NCI-H146 treated with DMSO at 0.1 percent for 48 hours (cell line): Measurements from ENCODE around the gene CELSR2.
"Not testable (repeated sequence)": the region's sequence is repeated elsewhere in the genome, so short reads cannot be mapped to it uniquely, and the experiment has no call there.

ENCODE experiments used
- DNase-seq: peaks from one replicate; lab custom pipeline; 2025; ENCODE audit not compliant: unreplicated experiment; lab: John Stamatoyannopoulos, UW

CELSR2 gene

GRCh38 chr1:109274533-109275476 is 25.5 kb downstream of the CELSR2 start:
- DNase-seq: peak; percentile 60

- no peak for DNase-seq
Observed at GRCh38 chr1:109275706-109276345, 26.5 kb downstream of the CELSR2 start.

- DNase-seq: peak; percentile 57
Observed at GRCh38 chr1:109277434-109278204, 28.3 kb downstream of the CELSR2 start.

GRCh38 chr1:109279615-109280278 is 30.4 kb downstream of the CELSR2 start:
- DNase-seq: no peak

DNA sequence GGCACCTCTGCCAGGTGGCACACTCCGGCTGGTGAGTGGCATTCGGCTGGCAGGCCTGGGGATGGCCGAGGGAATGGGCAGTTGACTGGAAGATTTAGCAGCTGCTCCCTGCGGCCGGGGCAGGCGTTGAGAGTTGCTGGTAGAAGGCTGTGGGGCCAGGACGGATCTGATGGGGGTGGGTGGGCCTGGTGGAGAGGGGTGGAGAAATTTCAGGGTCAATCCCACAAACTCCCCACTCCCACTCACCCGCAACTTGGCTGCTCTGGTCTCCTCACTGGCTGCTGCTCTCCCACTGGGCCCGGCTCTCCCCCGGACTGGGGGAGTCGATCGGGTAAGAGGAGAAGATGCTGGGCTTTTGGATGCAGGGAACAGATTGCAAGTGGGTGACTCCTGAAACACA is 31.5 kb downstream of the CELSR2 start:
- no peak for DNase-seq

DNA sequence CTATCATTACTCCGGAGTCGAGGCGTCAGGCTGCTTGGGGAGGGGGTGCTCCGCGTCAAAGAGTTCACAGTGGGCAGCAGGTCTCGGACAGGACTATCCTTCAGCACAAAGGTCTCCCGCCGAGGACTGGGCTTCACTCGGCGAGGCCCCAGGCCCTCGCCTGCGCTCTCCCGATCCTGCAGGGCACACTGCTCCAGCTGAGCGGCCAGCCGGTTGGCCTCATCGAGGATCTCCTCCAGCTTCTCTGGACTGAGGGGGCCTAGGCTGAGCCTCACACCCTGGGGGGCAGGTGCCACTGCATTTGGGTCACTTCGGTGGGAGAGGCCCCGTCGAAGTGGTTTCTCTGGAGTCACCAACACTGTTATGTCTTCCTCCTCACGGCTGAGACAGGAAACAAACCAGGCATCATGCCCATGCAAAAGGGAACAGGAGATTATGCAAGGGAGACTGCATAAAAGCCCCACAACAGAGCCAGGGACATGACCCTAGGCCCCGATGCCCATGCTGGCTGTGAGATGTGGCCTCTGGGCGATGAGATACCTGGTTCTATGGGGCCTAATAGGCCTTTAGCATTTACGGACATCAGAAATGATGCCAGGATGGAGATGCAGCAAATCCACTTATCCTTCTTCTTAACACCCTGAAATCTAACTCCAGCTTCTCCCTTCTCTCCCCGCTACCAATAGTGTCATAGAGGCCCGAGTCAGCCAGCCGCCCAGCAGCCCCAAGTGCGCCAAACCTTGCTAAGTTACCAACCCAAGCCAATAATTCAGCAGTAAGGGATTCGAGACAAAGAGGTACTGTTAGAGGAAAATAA is 32.5 kb downstream of the CELSR2 start:
- no peak for DNase-seq

GRCh38 chr1:109282497-109282951 is 33.2 kb downstream of the CELSR2 start:
- DNase-seq: no peak

DNA sequence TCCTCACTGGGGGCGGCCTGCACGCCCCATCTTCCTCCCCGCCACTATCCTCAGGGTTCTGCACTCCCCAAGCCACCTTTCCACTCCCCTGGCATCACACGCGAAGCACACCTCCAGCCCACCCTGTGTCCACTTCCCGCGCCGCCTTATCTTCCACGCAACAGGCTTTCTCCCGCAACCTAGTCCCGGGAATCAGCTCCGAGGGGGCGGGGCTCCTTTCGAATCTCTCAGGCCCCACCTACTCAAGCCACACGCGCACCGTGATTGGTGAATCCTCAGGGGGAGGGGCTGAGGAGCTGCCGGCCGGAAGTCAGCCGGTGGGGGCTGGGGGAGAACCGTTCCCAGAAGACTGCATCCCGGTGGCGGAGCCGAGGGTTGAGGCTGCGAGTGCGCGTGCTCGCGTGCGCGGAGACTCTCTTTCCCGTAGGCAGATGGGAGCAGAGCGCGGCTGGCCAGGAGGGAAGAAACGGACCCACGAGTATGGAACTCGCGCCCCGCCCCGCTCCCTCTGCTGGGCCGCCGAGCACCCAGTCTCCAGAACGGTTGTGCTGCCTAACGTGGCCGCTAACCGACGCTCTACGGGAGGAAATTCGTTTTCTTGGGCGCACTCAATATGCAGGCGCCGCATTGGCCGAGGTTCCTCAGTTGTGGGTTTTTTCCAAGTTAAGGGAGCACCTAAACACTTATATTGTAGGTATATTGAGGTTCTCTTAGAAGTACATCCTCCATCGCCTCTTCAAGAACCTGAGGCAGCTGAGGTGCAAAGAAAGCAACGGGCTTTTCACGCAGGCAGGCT is 33.8 kb downstream of the CELSR2 start, which contains the start of gene PSRC1:
PSRC1 (minus strand) TSS at position 194 of the 796 bp plus-strand sequence.
- peak; percentile 87 for DNase-seq

- DNase-seq: no peak
Observed at GRCh38 chr1:109283748-109284600, 34.6 kb downstream of the CELSR2 start.

- DNase-seq: not testable (repeated sequence)
Observed at GRCh38 chr1:109286762-109287161, 37.4 kb downstream of the CELSR2 start.

- no peak for DNase-seq
Observed at GRCh38 chr1:109290137-109290536, 40.8 kb downstream of the CELSR2 start.

GRCh38 chr1:109290998-109291397 is 41.7 kb downstream of the CELSR2 start:
- DNase-seq: no peak

GRCh38 chr1:109292364-109292763 is 43.0 kb downstream of the CELSR2 start:
- DNase-seq: no peak

DNA sequence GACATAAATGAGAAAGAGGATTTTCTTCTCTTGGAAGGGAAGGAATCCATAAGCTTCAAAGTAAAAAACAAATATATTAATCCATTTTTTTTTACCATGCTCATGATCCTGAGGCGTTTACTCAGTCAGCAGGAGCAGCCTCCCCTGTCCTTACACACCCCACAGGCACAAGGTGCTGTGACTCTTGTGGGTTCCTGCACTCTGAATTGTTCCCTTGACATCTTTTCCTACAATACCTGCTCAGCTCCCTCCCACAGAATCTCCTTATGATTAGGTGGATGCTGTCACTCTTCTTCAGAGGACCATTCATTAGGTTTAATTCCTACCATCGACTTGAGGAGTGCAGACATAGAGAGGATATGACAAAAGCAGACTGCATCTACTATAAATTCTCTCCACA is 43.7 kb downstream of the CELSR2 start:
- DNase-seq: no peak

DNA sequence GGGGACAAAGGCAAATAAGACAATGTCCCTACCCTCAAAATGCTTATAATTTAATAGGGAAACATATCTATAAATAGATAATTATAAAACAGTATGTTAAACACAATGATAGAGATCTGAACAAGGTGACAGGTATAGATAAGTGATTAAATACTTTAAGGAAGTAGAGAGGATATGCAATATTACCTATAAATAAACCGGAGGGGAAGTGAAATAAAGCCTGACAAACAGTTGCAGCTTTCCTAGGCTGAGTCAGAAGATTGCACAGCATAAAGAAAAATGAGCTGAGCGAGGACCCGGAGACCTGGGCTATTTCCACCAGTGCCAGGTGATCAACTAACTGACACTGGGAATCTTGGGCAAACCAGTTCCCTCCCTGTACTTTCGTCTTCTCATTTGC is 45.1 kb downstream of the CELSR2 start:
- DNase-seq: no peak

DNA sequence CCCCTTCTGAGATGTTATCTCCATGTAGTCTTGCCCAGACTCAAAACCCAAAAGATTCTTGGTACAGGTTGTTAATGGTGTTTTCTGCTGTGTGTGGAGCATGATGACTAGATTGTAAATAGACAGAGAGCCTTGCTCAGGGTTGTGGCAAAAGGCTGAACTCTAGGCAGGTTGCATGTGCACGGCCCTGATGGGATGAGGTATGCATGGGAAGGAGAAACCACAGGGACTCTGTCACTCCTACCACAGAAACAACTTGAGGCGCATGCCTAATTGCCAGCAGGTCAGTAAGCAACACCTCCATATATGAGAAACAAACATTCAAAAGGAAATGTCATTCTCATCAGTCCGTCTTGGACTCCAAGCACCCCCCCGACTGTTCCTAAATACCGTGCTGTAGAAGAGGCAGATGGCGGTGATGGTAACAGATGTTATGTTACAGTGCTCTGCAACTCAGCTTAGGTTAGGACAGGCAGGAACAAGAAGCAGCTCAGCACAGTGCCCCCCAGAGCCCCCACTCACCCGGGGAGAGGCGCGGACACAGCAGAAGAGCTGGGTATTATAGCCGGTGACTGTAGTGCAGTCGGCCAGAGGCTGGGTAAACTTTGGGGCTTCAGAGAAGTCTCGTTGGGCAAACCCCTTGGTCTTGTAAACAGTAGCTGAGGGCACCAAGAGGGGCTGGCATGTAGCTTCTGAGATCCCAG is 46.5 kb downstream of the CELSR2 start:
- DNase-seq: no peak

GRCh38 chr1:109296782-109297181 is 47.4 kb downstream of the CELSR2 start:
- DNase-seq: no peak
